NCI-H345 (cell line): Measurements from ENCODE around the gene ADAD2.

Source experiments
- DNase-seq: peaks from one replicate; lab custom pipeline; 2025; lab: John Stamatoyannopoulos, UW

ADAD2 gene

GRCh38 chr16:84190731-84191388 lies at the start of gene ADAD2:
ADAD2 (plus strand) TSS chr16:84191157; CDS start chr16:84191231, 74 bp downstream.
- no peak for DNase-seq

GRCh38 chr16:84143081-84143480 lies 47.9 kb upstream of the ADAD2 start:
- DNase-seq, result no peak

GRCh38 chr16:84143784-84144199 lies 47.2 kb upstream of the ADAD2 start:
- DNase-seq, result no peak

DNA sequence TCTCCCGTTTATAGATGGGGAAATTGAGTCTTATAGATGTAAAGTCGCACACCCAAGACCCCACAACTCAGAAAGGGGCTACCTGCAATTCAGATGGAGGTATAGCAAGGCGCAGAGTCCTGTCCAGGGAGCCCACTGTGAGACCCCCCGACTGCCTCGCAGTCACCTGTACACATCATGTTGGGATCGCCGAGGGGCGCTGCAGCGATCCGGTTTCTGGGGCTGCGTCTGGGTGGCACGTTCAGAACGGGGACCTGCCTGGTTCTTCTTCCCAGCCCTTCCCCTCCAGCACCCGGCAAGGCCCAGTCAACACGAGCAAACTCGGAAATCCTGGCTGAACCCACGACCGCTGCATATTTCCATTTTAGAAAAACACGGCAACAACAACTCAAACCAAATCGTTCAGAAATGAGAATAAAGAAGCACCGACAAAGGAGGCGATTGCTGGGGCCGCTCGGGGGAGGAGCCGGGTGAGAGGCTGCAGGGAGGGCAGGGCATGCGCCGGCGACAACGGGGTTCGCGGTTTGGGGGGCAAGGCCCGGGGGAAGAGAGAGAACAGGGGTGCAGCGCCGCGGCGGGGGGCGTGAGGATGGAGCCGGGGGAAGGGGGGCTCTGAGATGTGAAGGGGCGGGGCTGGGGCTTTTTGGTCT lies 46.6 kb upstream of the ADAD2 start:
- peak; percentile 14 for DNase-seq

GRCh38 chr16:84144859-84145639 lies 45.9 kb upstream of the ADAD2 start, which contains the start of the genes DNAAF1 and HSDL1:
DNAAF1 (plus strand) TSS chr16:84145308; CDS start chr16:84145441, 133 bp downstream.
HSDL1 (minus strand) TSS chr16:84145177; CDS start chr16:84131321, 13,856 bp downstream.
- peak; percentile 82 for DNase-seq

- no peak for DNase-seq
These were observed 40.0 kb upstream of the ADAD2 start for GRCh38 chr16:84150926-84151325.

- DNase-seq, result no peak
These were observed 37.2 kb upstream of the ADAD2 start for GRCh38 chr16:84153660-84154214.

- DNase-seq, result no peak
These were observed 35.7 kb upstream of the ADAD2 start for GRCh38 chr16:84155226-84155625.

DNA sequence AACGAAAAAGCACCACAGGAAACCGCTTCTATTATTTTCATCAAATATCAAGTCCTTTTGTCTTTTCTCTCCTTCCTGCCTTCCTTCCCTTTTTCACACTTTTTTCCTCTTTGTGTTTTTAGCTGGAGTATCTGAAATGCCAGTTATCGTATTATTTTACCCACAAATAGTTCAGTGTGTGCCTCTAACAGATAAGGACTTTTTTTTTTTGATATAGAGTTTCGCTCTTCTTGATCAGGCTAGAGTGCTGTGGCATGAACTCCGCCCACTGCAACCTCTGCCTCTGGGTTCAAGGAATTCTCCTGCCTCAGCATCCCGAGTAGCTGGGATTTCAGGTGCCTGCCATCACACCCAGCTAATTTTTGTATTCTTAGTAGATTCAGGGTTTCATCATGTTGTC lies 35.2 kb upstream of the ADAD2 start:
- DNase-seq, result no peak

DNA sequence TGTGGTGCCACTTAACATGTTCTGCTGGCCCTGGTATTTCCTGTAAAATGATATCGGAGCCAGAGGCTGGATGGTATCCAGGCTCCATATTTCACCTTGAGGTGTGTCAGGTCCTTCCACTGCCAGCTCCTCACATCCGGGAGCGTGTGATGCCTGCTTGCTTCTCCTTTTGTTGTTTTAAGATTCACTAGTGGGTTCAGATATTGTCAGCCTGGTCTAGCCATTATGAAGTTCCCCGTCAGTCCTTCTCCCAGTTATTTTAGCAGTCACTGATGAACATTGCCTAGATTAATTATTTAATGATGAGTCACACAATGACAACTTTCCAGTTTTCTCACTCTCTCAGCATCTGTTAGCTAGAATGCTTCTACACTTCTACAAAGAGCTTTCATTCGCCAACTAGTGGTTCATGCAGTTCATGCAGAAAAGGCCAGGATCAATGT lies 34.6 kb upstream of the ADAD2 start:
- no peak for DNase-seq

DNA sequence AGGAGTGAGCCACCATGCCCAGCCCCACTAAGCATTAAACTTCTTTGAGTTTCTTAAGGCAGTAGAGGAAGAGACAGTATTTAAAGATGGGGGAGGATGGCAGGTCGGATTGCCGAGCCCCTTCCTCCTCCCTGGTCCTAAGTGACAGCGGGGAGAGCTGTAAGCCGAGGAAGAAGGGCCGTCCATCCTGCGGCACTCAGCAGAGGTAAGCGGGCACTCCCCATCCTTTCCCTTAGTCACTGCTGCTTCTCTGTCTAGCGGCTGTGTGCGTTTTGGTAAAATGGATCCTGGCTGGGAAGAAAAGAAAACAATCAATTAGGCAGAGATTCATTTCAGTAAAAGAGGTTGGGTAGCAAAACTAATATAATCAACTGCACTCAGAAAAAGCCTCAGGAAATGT lies 31.9 kb upstream of the ADAD2 start:
- no peak for DNase-seq

DNA sequence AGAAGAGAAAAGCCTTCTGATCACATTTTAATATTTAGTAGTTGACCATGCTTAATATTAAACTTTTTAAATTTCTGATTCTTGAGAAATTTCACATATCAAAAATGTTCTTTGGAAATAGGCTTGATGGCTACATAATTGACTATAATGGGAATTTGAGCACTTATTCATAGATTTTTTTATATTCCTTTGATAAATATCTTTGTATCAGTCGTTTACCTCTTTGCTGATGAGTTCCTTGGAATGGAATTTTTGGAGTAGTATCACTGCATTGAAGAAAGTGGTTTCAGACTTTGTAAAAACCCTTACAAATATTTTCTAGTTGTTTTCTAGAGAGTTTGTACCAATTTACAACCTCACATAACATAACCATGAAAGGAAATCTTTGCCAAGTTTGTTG lies 31.2 kb upstream of the ADAD2 start:
- no peak for DNase-seq

GRCh38 chr16:84161037-84161436 lies 29.9 kb upstream of the ADAD2 start:
- no peak for DNase-seq

- no peak for DNase-seq
These were observed 29.2 kb upstream of the ADAD2 start for GRCh38 chr16:84161801-84162200.

GRCh38 chr16:84165746-84166145 lies 25.2 kb upstream of the ADAD2 start:
- DNase-seq, result no peak

- no peak for DNase-seq
These were observed 23.9 kb upstream of the ADAD2 start for GRCh38 chr16:84166796-84167695.

GRCh38 chr16:84169765-84170310 lies 21.1 kb upstream of the ADAD2 start:
- no peak for DNase-seq

GRCh38 chr16:84174396-84174795 lies 16.6 kb upstream of the ADAD2 start:
- no peak for DNase-seq

DNA sequence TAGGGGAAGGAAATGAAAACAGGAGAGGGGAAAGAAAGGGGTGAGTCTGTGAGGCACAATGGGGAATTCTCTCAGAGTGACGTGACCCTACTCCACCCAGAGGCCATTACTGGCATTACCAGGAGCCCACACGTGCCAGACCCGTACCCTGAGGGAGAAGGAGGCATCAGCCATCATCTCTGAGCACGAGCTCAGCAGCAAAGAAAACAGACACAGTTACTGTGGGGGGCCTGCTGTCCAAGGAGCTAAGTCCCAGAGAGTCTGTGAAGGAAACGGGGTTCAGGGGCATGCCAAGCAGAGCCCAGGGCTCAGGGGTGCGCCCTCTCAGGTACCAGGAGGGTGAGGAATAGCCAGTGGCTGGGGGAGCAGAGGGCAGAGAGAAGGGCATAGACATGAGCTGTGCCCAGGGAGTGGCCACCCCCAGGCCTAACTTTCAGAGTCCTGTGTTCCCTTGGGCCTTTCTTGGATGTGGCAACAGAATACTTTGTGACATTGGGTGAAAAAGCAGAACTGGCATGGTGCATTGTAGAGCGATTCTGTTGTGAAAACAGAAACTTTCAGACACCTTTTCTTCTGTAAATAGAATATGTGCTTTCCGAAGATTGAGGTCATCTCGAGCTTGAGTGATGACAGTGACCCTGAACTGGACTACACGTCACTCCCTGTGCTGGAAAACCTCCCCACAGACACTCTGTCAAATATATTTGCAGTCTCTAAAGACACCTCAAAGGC lies 15.4 kb upstream of the ADAD2 start:
- peak; percentile 31 for DNase-seq
